H1 (cell line): ENCODE results near the gene GRXCR1. TPM values are rescaled to one million over a fixed set of nuclear protein-coding genes. Genes with fewer than 3 reads are reported as not detected.

Experiments used
- BCL11A ChIP-seq, 2 experiments: IDR thresholded peaks; one replicate each; pipeline ENCODE4 v1.6.1; 2011; ENCODE audit warnings: low read depth in 2 of 2, low read length in 2 of 2, mild to moderate bottlenecking in 2 of 2
- RBBP5 ChIP-seq: IDR thresholded peaks from 2 replicates; pipeline ENCODE4 v1.7.1; 2012; ENCODE audit warnings: low read depth, mild to moderate bottlenecking, inconsistent platforms, low read length, moderate library complexity, borderline replicate concordance
- polyA plus RNA-seq, 7 experiments: library from polyadenylated mRNA; depleted of rRNA in 3 of 7; stranded (reverse) in 5 of 7; unstranded in 2 of 7; fragments of >200 nt in 5 of 7; fragments of 200-250 nt in 2 of 7; gene quantifications; 1 replicate in 5 of 7; 2 replicates in 1 of 7; 4 replicates in 1 of 7; pipeline versions ENCODE4 v1.2.1 to v1.2.3, GENCODE V29; 2011 to 2013; ENCODE audit warnings: missing spikeins in 2 of 7, mixed read lengths in 2 of 7
- total RNA-seq: library from RNA; stranded (reverse); fragmentation: NEBNext Ultra II Directional; extraction: Animal tissue kit (Norgen Biotek cat#: 25700); gene quantifications from 2 replicates; pipeline ENCODE4 v1.2.1, GENCODE V29; 2021

GRXCR1 gene
- total and polyA plus RNA-seq, 2 of the 8 experiments (the other 6 are each of a cell fraction or from before 2014, with no cell fraction given), result not detected

- TF ChIP-seq BCL11A (IDR thresholded peaks at IDR 0.05; ENCODE audit: low read depth in 2 of 2, low read length in 2 of 2) (no peak), RBBP5 (no peak)
Measured at GRCh38 chr4:42871671-42872290, 20.7 kb upstream of the GRXCR1 start (continued).
